Endothelial cell (in vitro differentiated cells): Measurements from ENCODE around the gene HMOX2. TPM values are rescaled to one million over a fixed set of nuclear protein-coding genes. Genes with fewer than 3 reads are reported as not detected.

Source experiments
- DNase-seq: peaks from one replicate; pipeline ENCODE4 v3.0.0; 2021; ENCODE audit warnings: low spot score
- H3K27ac Mint-ChIP-seq: one replicate; pipeline ENCODE4 v1.8.0; 2021; ENCODE audit warnings: mixed read lengths, inconsistent platforms; ENCODE audit not compliant: unreplicated experiment
- H3K27me3 Mint-ChIP-seq: one replicate; pipeline ENCODE4 v1.8.0; 2021; ENCODE audit warnings: mild to moderate bottlenecking, moderate library complexity, mixed read lengths, inconsistent platforms; ENCODE audit not compliant: unreplicated experiment
- H3K36me3 Mint-ChIP-seq: one replicate; pipeline ENCODE4 v1.8.0; 2021; ENCODE audit warnings: mild to moderate bottlenecking, low read depth, mixed read lengths, inconsistent platforms; ENCODE audit not compliant: unreplicated experiment
- H3K4me1 Mint-ChIP-seq: one replicate; pipeline ENCODE4 v1.8.0; 2021; ENCODE audit warnings: mild to moderate bottlenecking, mixed read lengths, inconsistent platforms; ENCODE audit not compliant: unreplicated experiment
- H3K4me3 Mint-ChIP-seq: one replicate; pipeline ENCODE4 v1.8.0; 2021; ENCODE audit warnings: mild to moderate bottlenecking, mixed read lengths, inconsistent platforms; ENCODE audit not compliant: unreplicated experiment
- H3K9me3 Mint-ChIP-seq: one replicate; pipeline ENCODE4 v1.8.0; 2021; ENCODE audit warnings: mixed read lengths, inconsistent platforms; ENCODE audit not compliant: unreplicated experiment
- CTCF ChIP-seq: fragments of 200-600 bp; sonication (generic); IDR thresholded peaks from one replicate; pipeline ENCODE4 v1.5.0; 2021; ENCODE audit warnings: antibody characterized with exemption; ENCODE audit not compliant: unreplicated experiment
- total RNA-seq: library from RNA; stranded (reverse); fragmentation: NEBNext Ultra II Directional; extraction: Animal tissue kit (Norgen Biotek cat#: 25700); gene quantifications from one replicate; pipeline ENCODE4 v1.2.1, GENCODE V29; 2021; ENCODE audit not compliant: unreplicated experiment

The HMOX2 gene
- total RNA-seq, 1 donor from 2014 or later: 225 TPM

GRCh38 chr16:4506450-4506849, 30.3 kb downstream of the HMOX2 start:
- DNase-seq: peak; percentile 44
- Mint-ChIP-seq H3K27me3 (peaks cover 3% of the 10 kb centered on the region), H3K9me3 (no peaks in the 10 kb centered on the region), H3K4me1 (peaks cover 15% of the 10 kb centered on the region), H3K27ac (no peak overlapping the region), H3K4me3 (no peak overlapping the region), H3K36me3 (peaks cover 39% of the 10 kb centered on the region)
- TF ChIP-seq CTCF: peak; percentile 68

- no peaks in the 10 kb centered on the region for H3K9me3 Mint-ChIP-seq
- H3K27me3 Mint-ChIP-seq: peaks cover 5% of the 10 kb centered on the region
- peaks cover 9% of the 10 kb centered on the region for H3K4me1 Mint-ChIP-seq
- H3K27ac Mint-ChIP-seq: peak overlapping the region; percentile 42
- TF ChIP-seq CTCF: no peak
- peak overlapping the region; percentile 56 for H3K4me3 Mint-ChIP-seq
- H3K36me3 Mint-ChIP-seq: peaks cover 52% of the 10 kb centered on the region
- no peak for DNase-seq
Measured at GRCh38 chr16:4507588-4508345, 31.6 kb downstream of the HMOX2 start.

- peaks cover 7% of the 10 kb centered on the region for H3K4me1 Mint-ChIP-seq
- H3K27ac Mint-ChIP-seq: no peak overlapping the region
- H3K36me3 Mint-ChIP-seq: peaks cover 52% of the 10 kb centered on the region
- DNase-seq: no peak
- H3K4me3 Mint-ChIP-seq: no peak overlapping the region
- no peaks in the 10 kb centered on the region for H3K9me3 Mint-ChIP-seq
- TF ChIP-seq CTCF: no peak
- H3K27me3 Mint-ChIP-seq: peaks cover 5% of the 10 kb centered on the region
Measured at GRCh38 chr16:4508806-4509205, 32.6 kb downstream of the HMOX2 start.

GRCh38 chr16:4509420-4509819, 33.2 kb downstream of the HMOX2 start:
- peaks cover 52% of the 10 kb centered on the region for H3K36me3 Mint-ChIP-seq
- peaks cover 5% of the 10 kb centered on the region for H3K27me3 Mint-ChIP-seq
- no peaks in the 10 kb centered on the region for H3K9me3 Mint-ChIP-seq
- no peak overlapping the region for H3K4me3 Mint-ChIP-seq
- DNase-seq: no peak
- H3K4me1 Mint-ChIP-seq: peaks cover 7% of the 10 kb centered on the region
- no peak for TF ChIP-seq CTCF
- H3K27ac Mint-ChIP-seq: no peak overlapping the region

- peaks cover 10% of the 10 kb centered on the region for H3K4me1 Mint-ChIP-seq
- peak overlapping the region; percentile 41 for H3K27ac Mint-ChIP-seq
- no peak for TF ChIP-seq CTCF
- peak overlapping the region; percentile 52 for H3K4me3 Mint-ChIP-seq
- DNase-seq: no peak
- no peaks in the 10 kb centered on the region for H3K9me3 Mint-ChIP-seq
- peaks cover 8% of the 10 kb centered on the region for H3K27me3 Mint-ChIP-seq
- H3K36me3 Mint-ChIP-seq: peaks cover 49% of the 10 kb centered on the region
Measured at GRCh38 chr16:4510131-4510530, 33.9 kb downstream of the HMOX2 start.
